Osteocyte (in vitro differentiated cells): ENCODE measurements around the gene SRD5A1. TPM values are rescaled to one million over a fixed set of nuclear protein-coding genes. Genes with fewer than 3 reads are reported as not detected.

ENCODE experiments used
- DNase-seq: peaks from one replicate; pipeline ENCODE4 v3.0.0; 2021; ENCODE audit warnings: mixed read lengths; ENCODE audit not compliant: unreplicated experiment; ENCODE audit errors: extremely low spot score
- H3K27ac Mint-ChIP-seq: one replicate; pipeline ENCODE4 v1.8.0; 2021; ENCODE audit warnings: mild to moderate bottlenecking, mixed read lengths; ENCODE audit not compliant: unreplicated experiment
- H3K27me3 Mint-ChIP-seq: one replicate; pipeline ENCODE4 v1.8.0; 2021; ENCODE audit warnings: mixed read lengths; ENCODE audit not compliant: unreplicated experiment
- H3K36me3 Mint-ChIP-seq: one replicate; pipeline ENCODE4 v1.8.0; 2021; ENCODE audit warnings: mixed read lengths; ENCODE audit not compliant: unreplicated experiment
- H3K4me1 Mint-ChIP-seq: one replicate; pipeline ENCODE4 v1.8.0; 2021; ENCODE audit warnings: mixed read lengths; ENCODE audit not compliant: unreplicated experiment
- H3K4me3 Mint-ChIP-seq: one replicate; pipeline ENCODE4 v1.8.0; 2021; ENCODE audit warnings: mild to moderate bottlenecking, moderate library complexity, mixed read lengths; ENCODE audit not compliant: unreplicated experiment
- H3K9me3 Mint-ChIP-seq: one replicate; pipeline ENCODE4 v1.8.0; 2021; ENCODE audit warnings: mixed read lengths; ENCODE audit not compliant: unreplicated experiment
- total RNA-seq: library from RNA; stranded (reverse); gene quantifications from 2 replicates; pipeline ENCODE4 v1.2.1, GENCODE V29; 2021
- TF ChIP-seq, protein P1 (sequence below): fragments of 200-600 bp; sonication (generic); IDR thresholded peaks from 2 replicates; pipeline ENCODE4 v1.5.0; 2021; ENCODE audit warnings: antibody characterized with exemption, mild to moderate bottlenecking, moderate library complexity

SRD5A1 gene
- total RNA-seq, 1 donor from 2014 or later: 25.0 TPM

DNA sequence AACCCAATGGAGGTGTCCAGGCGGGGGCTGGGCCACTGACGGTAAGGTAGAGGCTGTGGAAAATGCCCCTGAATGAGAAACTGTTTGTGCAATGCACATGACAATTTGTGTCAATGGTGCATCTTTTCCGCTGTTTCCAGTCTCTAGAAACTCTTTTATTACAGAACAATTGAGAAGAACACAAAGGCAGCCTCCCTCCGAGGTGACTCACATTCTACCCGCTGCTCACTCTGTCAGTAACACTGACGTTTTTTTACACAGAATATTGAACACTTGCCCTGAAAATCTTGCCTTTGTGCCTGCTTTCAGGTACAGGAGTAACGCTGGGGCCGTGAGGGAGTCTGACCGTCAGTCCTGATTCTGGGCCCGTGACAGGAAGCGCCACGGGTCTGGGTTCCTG lies 68.3 kb downstream of the SRD5A1 start:
- Mint-ChIP-seq H3K27ac (no peak overlapping the region), H3K4me3 (no peak overlapping the region), H3K9me3 (no peaks in the 10 kb centered on the region), H3K4me1 (peaks cover 34% of the 10 kb centered on the region), H3K36me3 (no peaks in the 10 kb centered on the region), H3K27me3 (peaks cover 23% of the 10 kb centered on the region)
- TF ChIP-seq, protein P1, sequence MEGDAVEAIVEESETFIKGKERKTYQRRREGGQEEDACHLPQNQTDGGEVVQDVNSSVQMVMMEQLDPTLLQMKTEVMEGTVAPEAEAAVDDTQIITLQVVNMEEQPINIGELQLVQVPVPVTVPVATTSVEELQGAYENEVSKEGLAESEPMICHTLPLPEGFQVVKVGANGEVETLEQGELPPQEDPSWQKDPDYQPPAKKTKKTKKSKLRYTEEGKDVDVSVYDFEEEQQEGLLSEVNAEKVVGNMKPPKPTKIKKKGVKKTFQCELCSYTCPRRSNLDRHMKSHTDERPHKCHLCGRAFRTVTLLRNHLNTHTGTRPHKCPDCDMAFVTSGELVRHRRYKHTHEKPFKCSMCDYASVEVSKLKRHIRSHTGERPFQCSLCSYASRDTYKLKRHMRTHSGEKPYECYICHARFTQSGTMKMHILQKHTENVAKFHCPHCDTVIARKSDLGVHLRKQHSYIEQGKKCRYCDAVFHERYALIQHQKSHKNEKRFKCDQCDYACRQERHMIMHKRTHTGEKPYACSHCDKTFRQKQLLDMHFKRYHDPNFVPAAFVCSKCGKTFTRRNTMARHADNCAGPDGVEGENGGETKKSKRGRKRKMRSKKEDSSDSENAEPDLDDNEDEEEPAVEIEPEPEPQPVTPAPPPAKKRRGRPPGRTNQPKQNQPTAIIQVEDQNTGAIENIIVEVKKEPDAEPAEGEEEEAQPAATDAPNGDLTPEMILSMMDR: no peak
- no peak for DNase-seq

DNA sequence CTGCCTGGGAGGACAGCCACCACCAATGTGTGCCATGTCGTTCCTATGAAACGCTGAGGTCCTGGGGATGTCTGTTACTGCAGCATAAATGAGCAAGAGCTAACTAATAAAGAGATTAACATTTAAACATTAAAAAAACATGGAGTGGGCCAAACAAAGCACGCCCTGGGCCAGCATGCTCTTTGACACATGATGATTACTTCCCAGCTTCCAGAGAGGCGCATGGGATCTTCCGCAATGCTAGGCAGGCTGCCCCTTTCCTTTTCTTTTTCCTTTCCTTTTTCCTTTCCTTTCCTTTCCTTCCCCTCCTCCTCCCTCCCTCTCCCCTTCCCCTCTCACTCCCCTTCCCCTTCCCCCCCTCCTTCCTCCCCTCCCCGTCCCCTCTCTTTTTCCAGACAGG lies 69.4 kb downstream of the SRD5A1 start:
- H3K4me3 Mint-ChIP-seq: no peak overlapping the region
- no peak overlapping the region for H3K27ac Mint-ChIP-seq
- TF ChIP-seq, protein P1: no peak
- no peak for DNase-seq
- H3K36me3 Mint-ChIP-seq: no peaks in the 10 kb centered on the region
- H3K4me1 Mint-ChIP-seq: peaks cover 37% of the 10 kb centered on the region
- H3K27me3 Mint-ChIP-seq: peaks cover 12% of the 10 kb centered on the region
- H3K9me3 Mint-ChIP-seq: no peaks in the 10 kb centered on the region

DNA sequence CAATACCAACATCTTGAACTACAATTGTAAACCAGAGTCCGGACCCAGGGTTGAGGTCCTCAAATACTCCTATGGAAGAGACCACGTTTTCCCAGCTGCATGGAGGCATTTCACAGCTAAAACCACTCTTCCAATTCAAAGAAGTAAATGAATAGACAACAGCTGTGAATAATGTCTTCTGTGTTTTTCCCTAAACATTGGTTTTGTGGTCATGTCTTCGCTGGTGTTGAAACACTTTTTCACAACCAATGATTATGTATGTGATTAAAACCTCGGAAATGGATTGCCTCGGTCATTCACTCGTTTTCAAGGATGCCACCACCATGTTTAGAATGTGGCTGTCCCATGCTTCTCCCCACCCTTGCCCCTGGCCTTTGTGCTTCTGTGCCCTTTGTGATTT lies 70.6 kb downstream of the SRD5A1 start:
- H3K9me3 Mint-ChIP-seq: no peaks in the 10 kb centered on the region
- DNase-seq: no peak
- H3K27ac Mint-ChIP-seq: peak overlapping the region; percentile 92
- H3K4me3 Mint-ChIP-seq: no peak overlapping the region
- TF ChIP-seq, protein P1: no peak
- H3K4me1 Mint-ChIP-seq: peaks cover 37% of the 10 kb centered on the region
- H3K36me3 Mint-ChIP-seq: no peaks in the 10 kb centered on the region
- H3K27me3 Mint-ChIP-seq: peaks cover 10% of the 10 kb centered on the region

- peak overlapping the region; percentile 92 for H3K27ac Mint-ChIP-seq
These were observed 71.2 kb downstream of the SRD5A1 start for GRCh38 chr5:6704361-6704851.

DNA sequence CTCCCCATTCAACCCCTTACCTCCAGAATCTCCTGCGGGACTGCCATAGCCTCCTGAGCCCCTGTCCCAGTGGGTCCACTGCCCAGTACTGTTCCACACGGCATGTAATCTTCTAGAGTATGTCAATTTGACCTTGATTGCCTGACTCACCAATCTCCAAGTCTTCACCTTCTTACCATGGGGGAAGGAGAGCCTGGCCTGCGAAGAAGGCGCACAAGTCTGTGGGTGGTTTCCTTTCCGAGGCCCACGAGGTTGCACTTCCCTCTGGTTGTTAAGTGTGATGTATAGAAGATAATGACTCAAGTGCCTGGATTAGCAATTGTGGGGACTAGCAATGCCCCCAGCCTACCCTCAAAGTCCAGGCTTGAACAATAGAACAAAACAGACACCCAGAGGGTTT lies 71.8 kb downstream of the SRD5A1 start:
- H3K4me3 Mint-ChIP-seq: no peak overlapping the region
- peaks cover 2% of the 10 kb centered on the region for H3K27me3 Mint-ChIP-seq
- H3K36me3 Mint-ChIP-seq: no peaks in the 10 kb centered on the region
- peak overlapping the region; percentile 92 for H3K27ac Mint-ChIP-seq
- DNase-seq: peak; percentile 51
- H3K4me1 Mint-ChIP-seq: peaks cover 35% of the 10 kb centered on the region
- no peaks in the 10 kb centered on the region for H3K9me3 Mint-ChIP-seq
- TF ChIP-seq, protein P1: no peak

More at GRCh38 chr5:6704361-6704851, 71.2 kb downstream of the SRD5A1 start:
- DNase-seq: peak; percentile 84
- TF ChIP-seq, protein P1: no peak
- Mint-ChIP-seq H3K4me1 (peaks cover 35% of the 10 kb centered on the region), H3K27me3 (peaks cover 4% of the 10 kb centered on the region), H3K36me3 (no peaks in the 10 kb centered on the region), H3K9me3 (no peaks in the 10 kb centered on the region), H3K4me3 (peak overlapping the region; percentile 38)
